WTC11 (cell line): ENCODE results near the gene SHTN1. TPM values are rescaled to one million over a fixed set of nuclear protein-coding genes. Genes with fewer than 3 reads are reported as not detected.

Experiments used
- ARID4B ChIP-seq: sonication (generic); formaldehyde crosslinking; IDR thresholded peaks from 2 replicates; pipeline ENCODE4 v1.8.0; 2023; ENCODE audit warnings: missing genetic modification reagents, mild to moderate bottlenecking, borderline replicate concordance
- CTCF ChIP-seq: fragments of 200-600 bp; IDR thresholded peaks from 2 replicates; pipeline ENCODE4 v1.8.0; 2022; ENCODE audit warnings: antibody characterized with exemption
- E2F1 ChIP-seq: sonication (generic); formaldehyde crosslinking; IDR thresholded peaks from 2 replicates; pipeline ENCODE4 v1.8.0; 2022; ENCODE audit warnings: mild to moderate bottlenecking, missing genetic modification reagents
- ESRRA ChIP-seq: sonication (generic); formaldehyde crosslinking; IDR thresholded peaks from 2 replicates; pipeline ENCODE4 v1.8.1; 2022; ENCODE audit warnings: mild to moderate bottlenecking, missing genetic modification reagents, borderline replicate concordance
- ETV6 ChIP-seq: sonication (generic); formaldehyde crosslinking; IDR thresholded peaks from 2 replicates; pipeline ENCODE4 v1.8.1; 2022; ENCODE audit warnings: mild to moderate bottlenecking, missing genetic modification reagents
- GABPB1 ChIP-seq: sonication (generic); formaldehyde crosslinking; IDR thresholded peaks from 2 replicates; pipeline ENCODE4 v1.8.1; 2023; ENCODE audit warnings: mild to moderate bottlenecking, missing genetic modification reagents
- IRF2 ChIP-seq: sonication (generic); formaldehyde crosslinking; IDR thresholded peaks from 2 replicates; pipeline ENCODE4 v1.8.0; 2022; ENCODE audit warnings: low read depth, missing genetic modification reagents, borderline replicate concordance
- JAZF1 ChIP-seq: fragments of 250-450 bp; sonication (Bioruptor Pico); IDR thresholded peaks from 2 replicates; pipeline ENCODE4 v1.9.0; 2021; ENCODE audit warnings: moderate library complexity, mild to moderate bottlenecking, inconsistent platforms
- NFYB ChIP-seq: sonication (generic); formaldehyde crosslinking; conservative IDR thresholded peaks from 2 replicates; pipeline ENCODE4 v1.8.0; 2022; ENCODE audit warnings: low read depth, missing genetic modification reagents
- NR3C1 ChIP-seq: sonication (generic); formaldehyde crosslinking; conservative IDR thresholded peaks from 2 replicates; pipeline ENCODE4 v1.8.1; 2023; ENCODE audit warnings: low read depth, mild to moderate bottlenecking, missing genetic modification reagents
- PREB ChIP-seq: sonication (generic); formaldehyde crosslinking; IDR thresholded peaks from 2 replicates; pipeline ENCODE4 v1.8.1; 2022; ENCODE audit warnings: mild to moderate bottlenecking, missing genetic modification reagents, moderate library complexity, borderline replicate concordance
- PRRX2 ChIP-seq: fragments of 250-450 bp; sonication (Bioruptor Pico); IDR thresholded peaks from 2 replicates; pipeline ENCODE4 v1.8.0; 2021; ENCODE audit warnings: mild to moderate bottlenecking
- SMAD3 ChIP-seq: sonication (generic); formaldehyde crosslinking; IDR thresholded peaks from 2 replicates; pipeline ENCODE4 v1.8.0; 2022; ENCODE audit warnings: missing genetic modification reagents, mild to moderate bottlenecking, borderline replicate concordance
- USF2 ChIP-seq: sonication (generic); formaldehyde crosslinking; IDR thresholded peaks from 2 replicates; pipeline ENCODE4 v1.8.1; 2023; ENCODE audit warnings: mild to moderate bottlenecking, missing genetic modification reagents, moderate library complexity
- ZMAT4 ChIP-seq: fragments of 250-450 bp; sonication (Bioruptor Pico); IDR thresholded peaks from 2 replicates; pipeline ENCODE4 v1.9.0; 2021; ENCODE audit warnings: mild to moderate bottlenecking
- ZNF219 ChIP-seq: sonication (generic); formaldehyde crosslinking; IDR thresholded peaks from 2 replicates; pipeline ENCODE4 v1.8.0; 2023; ENCODE audit warnings: missing genetic modification reagents, mild to moderate bottlenecking, borderline replicate concordance
- ZNF263 ChIP-seq: sonication (generic); formaldehyde crosslinking; IDR thresholded peaks from 2 replicates; pipeline ENCODE4 v1.8.1; 2022; ENCODE audit warnings: low read depth, mild to moderate bottlenecking, moderate library complexity, missing genetic modification reagents
- ZNF416 ChIP-seq: fragments of 250-450 bp; sonication (Bioruptor Pico); IDR thresholded peaks from 2 replicates; pipeline ENCODE4 v1.9.0; 2021; ENCODE audit warnings: mild to moderate bottlenecking, inconsistent platforms
- ZNF532 ChIP-seq: fragments of 250-450 bp; sonication (Bioruptor Pico); IDR thresholded peaks from 2 replicates; pipeline ENCODE4 v1.9.0; 2021; ENCODE audit warnings: mild to moderate bottlenecking, borderline replicate concordance
- total RNA-seq: library from RNA; stranded (reverse); gene quantifications from 3 replicates; pipeline ENCODE4 v1.2.3, GENCODE V29; 2021

The SHTN1 gene
- total RNA-seq, 1 experiment from 2014 or later, result 11.0 TPM

GRCh38 chr10:116849248-116850057 is 155.5 kb downstream of the SHTN1 start, which contains the start of gene ENO4 (continued):
- no peak for TF ChIP-seq CTCF
- no peak for TF ChIP-seq ZNF532 (CRISPR knock-in tag)
- no peak for TF ChIP-seq ZNF263
- TF ChIP-seq ARID4B (CRISPR knock-in tag), result peak; percentile 82; the same call in 1 of the 2 replicates
- peak; percentile 44; the same call in 1 of the 2 replicates for TF ChIP-seq ZNF219
- TF ChIP-seq JAZF1 (CRISPR knock-in tag), result no peak
- TF ChIP-seq PRRX2, result no peak
- no peak for TF ChIP-seq ETV6 (CRISPR knock-in tag)
- no peak for TF ChIP-seq GABPB1
- TF ChIP-seq ZNF416 (CRISPR knock-in tag), result no peak
- TF ChIP-seq ZMAT4, result no peak
- no peak for TF ChIP-seq E2F1
- no peak for TF ChIP-seq ESRRA
- no peak for TF ChIP-seq SMAD3 (CRISPR knock-in tag)
- TF ChIP-seq NR3C1 (CRISPR knock-in tag), result no peak
- no peak for TF ChIP-seq IRF2
- TF ChIP-seq PREB, result no peak
- no peak for TF ChIP-seq USF2 (CRISPR knock-in tag)
- TF ChIP-seq NFYB (CRISPR knock-in tag), result 0 out of 2 replicates have a peak, but pooled peaks have one; percentile 8
- TF ChIP-seq, all 79 proteins: peak for 17
